ENCODE measurements around the gene ATP5F1D. TPM values are rescaled to one million over a fixed set of nuclear protein-coding genes. Genes with fewer than 3 reads are reported as not detected.

The ATP5F1D gene
- total and polyA plus RNA-seq, 2 of the 13 experiments (the other 11 are each of a cell fraction or from before 2014, with no cell fraction given), result 39.4 to 78.7 TPM

DNA sequence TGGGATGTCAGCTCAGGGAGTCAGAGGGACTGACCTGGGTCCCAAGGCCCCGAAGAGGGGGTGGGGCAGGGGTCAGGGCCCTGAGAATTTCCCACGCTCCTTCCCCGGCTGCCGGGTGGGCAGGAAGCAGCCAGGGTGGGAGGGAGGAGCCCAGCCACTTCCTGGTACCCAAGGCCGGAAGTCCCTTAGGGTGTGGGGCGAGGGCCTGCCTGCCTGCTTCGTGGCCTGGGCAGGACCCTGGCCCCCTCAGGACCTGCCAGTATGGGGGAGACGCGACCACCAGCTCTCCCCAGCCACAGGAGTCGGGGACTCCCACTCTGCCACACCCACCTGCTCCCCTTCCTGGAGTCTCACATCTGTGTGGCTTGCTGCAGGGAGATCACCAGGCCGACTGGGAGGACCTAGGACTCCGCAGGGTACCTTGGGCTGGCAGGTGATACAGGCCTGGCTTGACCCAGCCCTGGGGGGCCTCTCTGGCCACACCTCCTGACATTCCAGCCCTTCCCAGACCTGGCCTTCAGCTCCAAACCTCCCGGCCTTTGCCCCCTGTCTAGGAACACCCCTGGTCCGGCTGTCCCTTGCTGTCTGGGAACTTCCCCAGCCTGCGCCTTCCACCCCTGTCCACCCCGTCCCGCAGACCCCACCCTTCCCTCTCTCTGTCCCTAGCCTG, 17.8 kb downstream of the ATP5F1D start (continued):
- TF ChIP-seq, protein P1, sequence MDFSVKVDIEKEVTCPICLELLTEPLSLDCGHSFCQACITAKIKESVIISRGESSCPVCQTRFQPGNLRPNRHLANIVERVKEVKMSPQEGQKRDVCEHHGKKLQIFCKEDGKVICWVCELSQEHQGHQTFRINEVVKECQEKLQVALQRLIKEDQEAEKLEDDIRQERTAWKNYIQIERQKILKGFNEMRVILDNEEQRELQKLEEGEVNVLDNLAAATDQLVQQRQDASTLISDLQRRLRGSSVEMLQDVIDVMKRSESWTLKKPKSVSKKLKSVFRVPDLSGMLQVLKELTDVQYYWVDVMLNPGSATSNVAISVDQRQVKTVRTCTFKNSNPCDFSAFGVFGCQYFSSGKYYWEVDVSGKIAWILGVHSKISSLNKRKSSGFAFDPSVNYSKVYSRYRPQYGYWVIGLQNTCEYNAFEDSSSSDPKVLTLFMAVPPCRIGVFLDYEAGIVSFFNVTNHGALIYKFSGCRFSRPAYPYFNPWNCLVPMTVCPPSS (IDR thresholded peaks at IDR 0.05), result no peak
- TF ChIP-seq POLR2A (IDR thresholded peaks at IDR 0.05; ENCODE audit: insufficient read depth in 1 of 2, low read depth in 2 of 2, low read length in 2 of 2) (peak in 1 of 2 experiments; percentile 91; a peak in 2 of 4 replicates), KLF6 (CRISPR knock-in tag; IDR thresholded peaks at IDR 0.05) (peak; percentile 66; the same call in 1 of the 2 replicates), ZNF644 (CRISPR knock-in tag; IDR thresholded peaks at IDR 0.05; ENCODE audit: low read depth) (no peak), TGIF2 (CRISPR knock-in tag; IDR thresholded peaks at IDR 0.05) (peak; percentile 69; the same call in 1 of the 2 replicates), ZNF20 (CRISPR knock-in tag; IDR thresholded peaks at IDR 0.05) (no peak), KMT2A (CRISPR knock-in tag; IDR thresholded peaks at IDR 0.05) (0 out of 2 replicates have a peak, but pooled peaks have one; percentile 21), TBL1XR1 (IDR thresholded peaks at IDR 0.05; ENCODE audit: borderline replicate concordance, low read length, partially characterized antibody) (peak; percentile 13), NFYB (CRISPR knock-in tag; IDR thresholded peaks at IDR 0.05) (peak; percentile 35; the same call in 1 of the 2 replicates), ZNF652 (CRISPR knock-in tag; IDR thresholded peaks at IDR 0.05; ENCODE audit: borderline replicate concordance, low read depth) (peak; percentile 49; the same call in 1 of the 2 replicates)
- TF ChIP-seq, protein P2, sequence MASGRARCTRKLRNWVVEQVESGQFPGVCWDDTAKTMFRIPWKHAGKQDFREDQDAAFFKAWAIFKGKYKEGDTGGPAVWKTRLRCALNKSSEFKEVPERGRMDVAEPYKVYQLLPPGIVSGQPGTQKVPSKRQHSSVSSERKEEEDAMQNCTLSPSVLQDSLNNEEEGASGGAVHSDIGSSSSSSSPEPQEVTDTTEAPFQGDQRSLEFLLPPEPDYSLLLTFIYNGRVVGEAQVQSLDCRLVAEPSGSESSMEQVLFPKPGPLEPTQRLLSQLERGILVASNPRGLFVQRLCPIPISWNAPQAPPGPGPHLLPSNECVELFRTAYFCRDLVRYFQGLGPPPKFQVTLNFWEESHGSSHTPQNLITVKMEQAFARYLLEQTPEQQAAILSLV (CRISPR knock-in tag; IDR thresholded peaks at IDR 0.05; ENCODE audit: borderline replicate concordance), result peak; percentile 78
- TF ChIP-seq, protein P3, sequence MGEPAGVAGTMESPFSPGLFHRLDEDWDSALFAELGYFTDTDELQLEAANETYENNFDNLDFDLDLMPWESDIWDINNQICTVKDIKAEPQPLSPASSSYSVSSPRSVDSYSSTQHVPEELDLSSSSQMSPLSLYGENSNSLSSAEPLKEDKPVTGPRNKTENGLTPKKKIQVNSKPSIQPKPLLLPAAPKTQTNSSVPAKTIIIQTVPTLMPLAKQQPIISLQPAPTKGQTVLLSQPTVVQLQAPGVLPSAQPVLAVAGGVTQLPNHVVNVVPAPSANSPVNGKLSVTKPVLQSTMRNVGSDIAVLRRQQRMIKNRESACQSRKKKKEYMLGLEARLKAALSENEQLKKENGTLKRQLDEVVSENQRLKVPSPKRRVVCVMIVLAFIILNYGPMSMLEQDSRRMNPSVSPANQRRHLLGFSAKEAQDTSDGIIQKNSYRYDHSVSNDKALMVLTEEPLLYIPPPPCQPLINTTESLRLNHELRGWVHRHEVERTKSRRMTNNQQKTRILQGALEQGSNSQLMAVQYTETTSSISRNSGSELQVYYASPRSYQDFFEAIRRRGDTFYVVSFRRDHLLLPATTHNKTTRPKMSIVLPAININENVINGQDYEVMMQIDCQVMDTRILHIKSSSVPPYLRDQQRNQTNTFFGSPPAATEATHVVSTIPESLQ (CRISPR knock-in tag; conservative IDR thresholded peaks at IDR 0.05), result peak; percentile 22; the same call in 1 of the 2 replicates
- TF ChIP-seq, protein P4, sequence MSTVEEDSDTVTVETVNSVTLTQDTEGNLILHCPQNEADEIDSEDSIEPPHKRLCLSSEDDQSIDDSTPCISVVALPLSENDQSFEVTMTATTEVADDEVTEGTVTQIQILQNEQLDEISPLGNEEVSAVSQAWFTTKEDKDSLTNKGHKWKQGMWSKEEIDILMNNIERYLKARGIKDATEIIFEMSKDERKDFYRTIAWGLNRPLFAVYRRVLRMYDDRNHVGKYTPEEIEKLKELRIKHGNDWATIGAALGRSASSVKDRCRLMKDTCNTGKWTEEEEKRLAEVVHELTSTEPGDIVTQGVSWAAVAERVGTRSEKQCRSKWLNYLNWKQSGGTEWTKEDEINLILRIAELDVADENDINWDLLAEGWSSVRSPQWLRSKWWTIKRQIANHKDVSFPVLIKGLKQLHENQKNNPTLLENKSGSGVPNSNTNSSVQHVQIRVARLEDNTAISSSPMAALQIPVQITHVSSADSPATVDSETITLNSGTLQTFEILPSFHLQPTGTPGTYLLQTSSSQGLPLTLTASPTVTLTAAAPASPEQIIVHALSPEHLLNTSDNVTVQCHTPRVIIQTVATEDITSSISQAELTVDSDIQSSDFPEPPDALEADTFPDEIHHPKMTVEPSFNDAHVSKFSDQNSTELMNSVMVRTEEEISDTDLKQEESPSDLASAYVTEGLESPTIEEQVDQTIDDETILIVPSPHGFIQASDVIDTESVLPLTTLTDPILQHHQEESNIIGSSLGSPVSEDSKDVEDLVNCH (CRISPR knock-in tag; IDR thresholded peaks at IDR 0.05), result no peak
- TF ChIP-seq, protein P5, sequence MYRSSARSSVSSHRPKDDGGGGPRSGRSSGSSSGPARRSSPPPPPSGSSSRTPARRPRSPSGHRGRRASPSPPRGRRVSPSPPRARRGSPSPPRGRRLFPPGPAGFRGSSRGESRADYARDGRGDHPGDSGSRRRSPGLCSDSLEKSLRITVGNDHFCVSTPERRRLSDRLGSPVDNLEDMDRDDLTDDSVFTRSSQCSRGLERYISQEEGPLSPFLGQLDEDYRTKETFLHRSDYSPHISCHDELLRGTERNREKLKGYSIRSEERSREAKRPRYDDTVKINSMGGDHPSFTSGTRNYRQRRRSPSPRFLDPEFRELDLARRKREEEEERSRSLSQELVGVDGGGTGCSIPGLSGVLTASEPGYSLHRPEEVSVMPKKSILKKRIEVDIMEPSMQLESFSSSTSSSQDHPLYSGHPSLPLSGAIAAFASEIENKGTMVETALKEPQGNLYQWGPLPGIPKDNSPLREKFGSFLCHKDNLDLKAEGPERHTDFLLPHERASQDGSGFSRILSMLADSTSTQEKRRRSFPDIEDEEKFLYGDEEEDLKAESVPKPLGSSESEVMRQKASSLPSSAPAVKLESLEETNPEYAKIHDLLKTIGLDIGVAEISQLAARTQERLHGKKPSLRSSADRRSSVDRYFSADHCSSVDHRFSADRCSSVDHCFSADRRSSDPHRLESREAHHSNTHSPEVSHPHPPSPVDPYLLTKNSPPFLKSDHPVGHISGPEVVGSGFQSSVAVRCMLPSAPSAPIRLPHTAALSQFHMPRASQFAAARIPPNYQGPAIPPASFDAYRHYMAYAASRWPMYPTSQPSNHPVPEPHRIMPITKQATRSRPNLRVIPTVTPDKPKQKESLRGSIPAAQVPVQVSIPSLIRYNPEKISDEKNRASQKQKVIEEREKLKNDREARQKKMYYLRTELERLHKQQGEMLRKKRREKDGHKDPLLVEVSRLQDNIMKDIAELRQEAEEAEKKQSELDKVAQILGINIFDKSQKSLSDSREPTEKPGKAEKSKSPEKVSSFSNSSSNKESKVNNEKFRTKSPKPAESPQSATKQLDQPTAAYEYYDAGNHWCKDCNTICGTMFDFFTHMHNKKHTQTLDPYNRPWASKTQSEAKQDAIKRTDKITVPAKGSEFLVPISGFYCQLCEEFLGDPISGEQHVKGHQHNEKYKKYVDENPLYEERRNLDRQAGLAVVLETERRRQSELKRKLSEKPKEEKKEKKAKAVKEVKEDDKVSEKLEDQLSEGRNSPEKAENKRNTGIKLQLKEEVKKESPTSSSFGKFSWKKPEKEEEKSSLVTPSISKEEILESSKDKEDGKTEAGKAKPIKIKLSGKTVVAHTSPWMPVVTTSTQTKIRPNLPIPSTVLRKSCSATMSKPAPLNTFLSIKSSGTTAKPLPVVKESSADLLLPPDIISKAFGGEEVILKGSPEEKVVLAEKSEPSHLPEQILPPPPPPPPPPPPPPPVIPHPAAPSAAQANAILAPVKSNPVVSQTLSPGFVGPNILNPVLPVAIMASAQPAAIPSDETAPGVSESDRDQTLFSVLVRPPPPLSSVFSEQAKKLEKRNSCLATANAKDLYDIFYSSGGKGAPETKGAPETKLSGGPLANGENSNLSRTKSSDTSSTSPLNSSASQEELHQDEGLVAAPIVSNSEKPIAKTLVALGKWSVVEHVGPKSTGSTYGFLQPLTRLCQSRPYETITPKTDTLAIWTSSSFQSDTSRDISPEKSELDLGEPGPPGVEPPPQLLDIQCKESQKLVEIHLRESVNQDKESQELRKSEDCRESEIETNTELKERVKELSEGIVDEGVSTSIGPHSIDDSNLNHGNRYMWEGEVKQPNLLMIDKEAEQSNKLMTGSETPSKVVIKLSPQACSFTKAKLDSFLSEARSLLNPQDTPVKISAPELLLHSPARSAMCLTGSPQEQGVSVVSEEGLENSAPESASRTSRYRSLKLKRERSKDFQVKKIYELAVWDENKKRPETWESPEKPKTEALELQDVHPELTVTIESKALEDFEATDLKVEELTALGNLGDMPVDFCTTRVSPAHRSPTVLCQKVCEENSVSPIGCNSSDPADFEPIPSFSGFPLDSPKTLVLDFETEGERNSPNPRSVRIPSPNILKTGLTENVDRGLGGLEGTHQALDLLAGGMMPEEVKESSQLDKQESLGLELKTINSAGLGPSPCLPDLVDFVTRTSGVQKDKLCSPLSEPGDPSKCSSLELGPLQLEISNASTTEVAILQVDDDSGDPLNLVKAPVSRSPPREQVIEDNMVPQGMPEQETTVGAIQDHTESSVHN (CRISPR knock-in tag; IDR thresholded peaks at IDR 0.05), result peak; percentile 89; the same call in 1 of the 2 replicates

All from HepG2 (cell line).